PC-3 (cell line): ENCODE measurements around the gene GLT8D1.

ENCODE experiments used
- EZH2 ChIP-seq: fragments of 300-600 bp; sonication (generic); IDR thresholded peaks from one replicate; pipeline ENCODE4 v1.6.1; 2017; ENCODE audit warnings: antibody characterized with exemption, mild to moderate bottlenecking, low read length; ENCODE audit not compliant: unreplicated experiment
- TF ChIP-seq, protein P1 (sequence below): fragments of 300-600 bp; sonication (generic); conservative IDR thresholded peaks from 2 replicates; pipeline ENCODE4 v1.5.1; 2017; ENCODE audit warnings: antibody characterized with exemption, low read depth, mild to moderate bottlenecking, low read length

DNA sequence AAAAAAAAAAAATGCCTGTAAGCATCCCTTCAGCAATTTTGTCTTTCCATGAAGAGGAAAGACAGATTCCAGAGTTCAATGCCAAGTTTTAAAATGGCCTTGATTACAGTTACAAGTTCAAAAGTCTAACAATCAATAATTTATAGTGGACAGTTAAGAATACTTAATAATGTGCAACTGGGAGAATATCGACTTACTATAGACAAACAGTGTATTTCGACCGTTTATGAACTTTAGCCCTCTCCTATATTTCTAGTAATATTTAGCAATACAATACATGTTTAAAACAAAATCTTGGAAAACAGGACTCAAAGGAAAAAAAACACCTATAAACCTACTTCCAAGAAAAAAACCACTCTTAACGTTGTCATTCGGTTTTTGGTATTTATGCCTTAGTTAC, 21.4 kb downstream of the GLT8D1 start:
- TF ChIP-seq, protein P1, sequence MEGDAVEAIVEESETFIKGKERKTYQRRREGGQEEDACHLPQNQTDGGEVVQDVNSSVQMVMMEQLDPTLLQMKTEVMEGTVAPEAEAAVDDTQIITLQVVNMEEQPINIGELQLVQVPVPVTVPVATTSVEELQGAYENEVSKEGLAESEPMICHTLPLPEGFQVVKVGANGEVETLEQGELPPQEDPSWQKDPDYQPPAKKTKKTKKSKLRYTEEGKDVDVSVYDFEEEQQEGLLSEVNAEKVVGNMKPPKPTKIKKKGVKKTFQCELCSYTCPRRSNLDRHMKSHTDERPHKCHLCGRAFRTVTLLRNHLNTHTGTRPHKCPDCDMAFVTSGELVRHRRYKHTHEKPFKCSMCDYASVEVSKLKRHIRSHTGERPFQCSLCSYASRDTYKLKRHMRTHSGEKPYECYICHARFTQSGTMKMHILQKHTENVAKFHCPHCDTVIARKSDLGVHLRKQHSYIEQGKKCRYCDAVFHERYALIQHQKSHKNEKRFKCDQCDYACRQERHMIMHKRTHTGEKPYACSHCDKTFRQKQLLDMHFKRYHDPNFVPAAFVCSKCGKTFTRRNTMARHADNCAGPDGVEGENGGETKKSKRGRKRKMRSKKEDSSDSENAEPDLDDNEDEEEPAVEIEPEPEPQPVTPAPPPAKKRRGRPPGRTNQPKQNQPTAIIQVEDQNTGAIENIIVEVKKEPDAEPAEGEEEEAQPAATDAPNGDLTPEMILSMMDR: no peak
- TF ChIP-seq EZH2: no peak
